ENCODE measurements around the gene GATD1.

- no peak for TF ChIP-seq CTCF (IDR thresholded peaks at IDR 0.05)
- no peak for TF ChIP-seq POLR2A (IDR thresholded peaks at IDR 0.05)
Measured at GRCh38 chr11:769887-770641, 7.2 kb downstream of the GATD1 start.

Data from Peyer's patch (tissue), 4 donors.